ENCODE results near the gene NAV1. TPM values are rescaled to one million over a fixed set of nuclear protein-coding genes. Genes with fewer than 3 reads are reported as not detected.
A peak's percentile ranks its signal among the peaks of the same experiment; 100 is the strongest.

Gene NAV1
- total RNA-seq, 1 experiment from 2014 or later = 17.7 TPM

GRCh38 chr1:201552941-201553351, 14.0 kb downstream of the NAV1 start:
- DNase-seq = peak; percentile 49
- Histone ChIP-seq H3K36me3 (no peaks in the 10 kb centered on the region), H3K9me3 (no peaks in the 10 kb centered on the region), H3K27me3 (no peaks in the 10 kb centered on the region), H3K4me3 (no peak overlapping the region)

GRCh38 chr1:201553496-201554189, 14.7 kb downstream of the NAV1 start:
- no peak overlapping the region for H3K4me3 ChIP-seq
- H3K36me3 ChIP-seq = no peaks in the 10 kb centered on the region
- no peaks in the 10 kb centered on the region for H3K9me3 ChIP-seq
- no peak for DNase-seq
- H3K27me3 ChIP-seq = no peaks in the 10 kb centered on the region

- Histone ChIP-seq H3K27me3 (no peaks in the 10 kb centered on the region), H3K9me3 (no peaks in the 10 kb centered on the region), H3K4me3 (no peak overlapping the region), H3K36me3 (no peaks in the 10 kb centered on the region)
- no peak for DNase-seq
These were observed 15.3 kb downstream of the NAV1 start for GRCh38 chr1:201554190-201554600.

GRCh38 chr1:201554789-201555592, 16.1 kb downstream of the NAV1 start:
- no peak overlapping the region for H3K4me3 ChIP-seq
- no peaks in the 10 kb centered on the region for H3K36me3 ChIP-seq
- DNase-seq = no peak
- H3K9me3 ChIP-seq = no peaks in the 10 kb centered on the region
- no peaks in the 10 kb centered on the region for H3K27me3 ChIP-seq

- Histone ChIP-seq H3K27me3 (no peaks in the 10 kb centered on the region), H3K36me3 (no peaks in the 10 kb centered on the region), H3K4me3 (no peak overlapping the region), H3K9me3 (no peaks in the 10 kb centered on the region)
- no peak for DNase-seq
These were observed 16.6 kb downstream of the NAV1 start for GRCh38 chr1:201555593-201555945.

DNA sequence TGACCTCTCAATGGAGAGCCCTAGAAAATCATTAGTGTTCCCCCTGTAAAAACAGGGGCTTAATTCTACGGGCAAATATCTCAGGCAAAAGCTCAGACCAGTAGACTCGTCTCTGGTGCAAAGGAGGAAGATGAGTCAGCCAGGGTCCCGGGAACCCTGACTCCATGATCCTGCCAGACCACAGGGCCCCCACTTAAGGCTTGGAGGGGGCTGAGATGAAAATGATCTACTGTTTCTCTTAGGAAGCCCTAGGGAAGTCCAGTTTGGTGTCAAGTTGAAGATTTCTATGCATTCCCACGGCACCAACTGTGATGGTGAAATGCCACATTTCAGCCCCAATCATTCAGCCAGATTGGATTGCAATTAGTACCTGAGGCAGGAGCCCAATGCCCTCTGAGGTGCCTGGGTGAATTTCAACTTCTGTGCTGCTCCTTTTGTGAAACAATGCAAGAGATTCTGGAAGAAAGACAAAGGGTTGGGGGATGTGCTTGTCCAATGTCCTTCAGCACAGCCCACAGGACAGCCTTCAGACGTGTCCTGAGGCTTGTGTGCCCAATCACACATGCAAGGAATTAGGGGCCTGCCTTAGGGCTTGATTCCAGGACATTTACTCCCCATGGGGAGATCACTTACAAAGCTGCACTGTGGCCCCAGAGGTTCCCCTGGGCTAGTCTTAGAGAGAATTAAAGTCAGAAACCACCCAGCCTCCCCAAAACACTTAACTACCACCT, 18.1 kb downstream of the NAV1 start:
- DNase-seq = no peak
- H3K4me3 ChIP-seq = no peak overlapping the region
- H3K27me3 ChIP-seq = no peaks in the 10 kb centered on the region
- H3K9me3 ChIP-seq = no peaks in the 10 kb centered on the region
- no peaks in the 10 kb centered on the region for H3K36me3 ChIP-seq

GRCh38 chr1:201557572-201557958, 18.6 kb downstream of the NAV1 start:
- Histone ChIP-seq H3K36me3 (no peaks in the 10 kb centered on the region), H3K4me3 (no peak overlapping the region), H3K9me3 (no peaks in the 10 kb centered on the region), H3K27me3 (no peaks in the 10 kb centered on the region)
- DNase-seq = no peak

- Histone ChIP-seq H3K4me3 (no peak overlapping the region), H3K27me3 (no peaks in the 10 kb centered on the region), H3K36me3 (no peaks in the 10 kb centered on the region), H3K9me3 (no peaks in the 10 kb centered on the region)
- DNase-seq = peak; percentile 82
These were observed 20.8 kb downstream of the NAV1 start for GRCh38 chr1:201559679-201560162.

DNA sequence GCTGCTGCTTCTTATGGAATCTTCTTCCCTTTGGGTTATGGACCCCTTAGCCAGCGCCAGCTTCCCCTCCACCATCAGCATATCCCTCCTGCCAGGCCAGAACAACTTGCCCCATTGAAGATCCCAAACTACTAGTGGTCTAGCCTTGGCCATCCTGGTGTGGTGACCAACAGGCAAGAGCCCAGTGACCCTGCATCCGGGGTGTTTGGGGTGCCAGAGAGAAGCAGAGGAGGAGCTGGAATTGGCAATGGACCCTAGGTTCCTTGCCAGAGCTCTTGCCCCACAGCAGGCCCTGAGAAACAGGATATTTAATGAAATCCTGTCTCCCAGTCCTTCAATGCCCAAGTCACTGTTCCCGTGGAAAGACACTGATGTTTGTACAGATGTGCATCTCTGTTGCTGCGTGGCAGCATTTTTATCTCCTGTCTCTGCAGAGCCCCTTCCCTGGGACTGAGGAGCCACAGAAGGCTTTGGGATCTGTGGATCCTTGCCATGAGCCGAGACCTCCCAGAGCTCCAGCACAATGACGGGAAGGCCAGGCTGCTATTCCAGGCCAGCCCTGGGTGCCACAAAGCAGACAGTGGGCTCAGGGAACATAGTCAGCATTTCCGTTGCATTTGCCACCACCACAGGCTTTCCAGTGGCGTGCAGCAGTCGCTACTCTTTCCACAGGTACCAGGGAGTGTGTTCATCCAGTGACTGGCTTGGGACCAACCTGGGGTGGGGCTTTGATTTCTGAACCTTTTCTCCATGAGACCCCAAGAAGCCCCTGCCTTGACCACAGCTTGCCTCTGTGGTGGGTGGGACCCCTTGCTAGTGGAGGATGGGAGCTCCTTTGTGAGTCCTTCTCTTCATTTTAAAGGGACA, 21.6 kb downstream of the NAV1 start:
- H3K36me3 ChIP-seq = no peaks in the 10 kb centered on the region
- no peak for DNase-seq
- H3K27me3 ChIP-seq = no peaks in the 10 kb centered on the region
- no peaks in the 10 kb centered on the region for H3K9me3 ChIP-seq
- H3K4me3 ChIP-seq = no peak overlapping the region

DNA sequence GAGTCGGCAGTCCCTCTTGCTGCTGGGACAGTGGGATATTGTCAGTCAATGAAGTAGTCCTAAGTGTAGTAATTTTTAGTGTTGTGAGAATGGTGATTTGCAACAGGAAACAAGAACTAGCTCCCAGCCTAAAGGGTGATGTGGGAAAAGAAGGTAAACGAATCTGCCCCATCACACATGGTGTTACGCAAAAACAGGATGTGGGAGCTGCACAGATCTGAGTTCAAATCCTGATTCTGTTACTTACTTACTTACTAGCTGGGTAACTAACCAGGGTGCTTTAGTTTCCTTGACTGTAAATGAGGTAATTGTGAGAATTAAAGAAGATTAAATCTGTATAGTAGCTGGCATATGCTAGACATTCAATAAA, 22.3 kb downstream of the NAV1 start:
- H3K27me3 ChIP-seq = no peaks in the 10 kb centered on the region
- no peak overlapping the region for H3K4me3 ChIP-seq
- no peaks in the 10 kb centered on the region; the same call in 1 of the 2 replicates for H3K36me3 ChIP-seq
- DNase-seq = no peak
- H3K9me3 ChIP-seq = no peaks in the 10 kb centered on the region

- H3K27me3 ChIP-seq = no peaks in the 10 kb centered on the region
- DNase-seq = peak; percentile 50
- H3K9me3 ChIP-seq = no peaks in the 10 kb centered on the region
- no peaks in the 10 kb centered on the region; the same call in 1 of the 2 replicates for H3K36me3 ChIP-seq
- H3K4me3 ChIP-seq = no peak overlapping the region
These were observed 22.7 kb downstream of the NAV1 start for GRCh38 chr1:201561601-201562000.

DNA sequence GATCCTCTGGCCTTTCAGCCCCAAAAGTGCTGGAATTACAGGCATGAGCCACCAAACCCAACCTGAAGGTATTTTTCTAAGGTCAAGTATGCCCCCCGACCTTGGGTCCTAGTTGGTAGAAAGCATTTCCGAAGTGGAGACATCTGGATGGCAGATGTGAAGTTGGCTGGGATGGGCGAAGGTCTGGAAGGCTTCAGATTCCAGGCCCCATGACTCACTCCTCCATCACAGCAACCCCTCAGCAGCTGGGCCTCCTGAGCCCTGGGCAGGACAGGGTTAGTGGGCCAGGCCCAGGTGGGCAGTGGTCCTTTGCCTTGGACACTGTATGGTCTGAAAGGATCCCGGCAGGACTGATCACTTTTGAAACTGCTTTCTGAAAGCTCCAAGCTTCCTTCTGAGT, 23.3 kb downstream of the NAV1 start:
- H3K27me3 ChIP-seq = no peaks in the 10 kb centered on the region
- peak; percentile 96 for DNase-seq
- no peaks in the 10 kb centered on the region; the same call in 1 of the 2 replicates for H3K36me3 ChIP-seq
- H3K9me3 ChIP-seq = no peaks in the 10 kb centered on the region
- H3K4me3 ChIP-seq = no peak overlapping the region

DNA sequence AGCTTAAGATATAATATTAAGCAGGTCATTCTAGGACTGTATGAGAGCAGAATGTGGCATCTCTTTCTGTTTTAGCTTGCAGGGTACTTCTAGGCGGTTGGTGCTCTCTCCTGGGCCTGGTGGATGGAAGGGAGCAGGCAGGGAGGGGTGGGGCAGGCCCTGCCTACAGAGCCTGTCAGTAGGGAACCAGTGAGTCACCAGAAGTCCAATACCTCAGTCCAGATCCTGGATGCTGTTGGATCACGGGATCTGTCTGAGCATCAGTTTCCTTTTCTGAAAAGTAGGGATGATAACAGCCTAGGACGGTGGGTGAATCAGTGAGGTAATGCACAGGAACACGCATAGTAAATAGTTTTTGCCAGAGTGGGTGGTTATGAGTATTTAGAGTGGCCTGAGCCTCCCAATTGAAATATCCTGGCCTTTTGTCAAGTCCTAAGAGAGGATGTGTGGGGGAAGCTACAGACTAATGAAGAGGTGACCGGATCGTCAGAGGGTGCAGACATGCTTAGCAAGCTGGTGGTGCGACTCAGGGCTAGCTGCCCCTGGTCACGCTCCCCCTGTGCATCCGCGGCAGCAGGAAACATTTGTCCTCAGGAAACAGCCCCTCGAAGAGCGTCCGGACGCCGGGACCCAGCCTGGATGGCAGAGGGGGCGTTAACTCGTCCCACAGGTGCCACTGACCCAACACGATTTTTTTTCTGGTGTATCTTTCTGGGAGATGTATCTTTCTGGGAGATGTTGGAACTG, 23.9 kb downstream of the NAV1 start:
- Histone ChIP-seq H3K9me3 (no peaks in the 10 kb centered on the region), H3K4me3 (peak overlapping the region; percentile 28), H3K27me3 (no peaks in the 10 kb centered on the region), H3K36me3 (no peaks in the 10 kb centered on the region; the same call in 1 of the 2 replicates)
- DNase-seq = peak; percentile 94

DNA sequence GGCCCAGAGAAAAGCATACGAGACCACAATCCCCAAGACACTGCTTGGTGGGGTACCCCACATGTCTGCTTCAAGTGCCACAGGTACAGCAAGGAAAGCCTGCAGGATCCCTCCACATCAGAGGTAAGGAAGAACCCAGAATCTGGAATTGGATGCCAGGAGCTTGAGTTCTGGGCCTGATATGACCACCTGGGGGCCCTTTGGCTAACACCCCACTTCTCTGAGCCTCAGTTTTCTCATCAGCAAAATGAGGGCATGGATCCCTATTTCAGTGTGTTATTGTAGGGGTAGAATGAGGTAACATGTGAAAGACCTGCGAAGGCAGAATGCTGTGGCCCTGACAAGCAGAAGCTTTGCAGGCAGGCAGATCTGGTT, 24.5 kb downstream of the NAV1 start:
- no peak for DNase-seq
- Histone ChIP-seq H3K36me3 (no peaks in the 10 kb centered on the region; the same call in 1 of the 2 replicates), H3K9me3 (no peaks in the 10 kb centered on the region), H3K4me3 (peak overlapping the region; percentile 28), H3K27me3 (no peaks in the 10 kb centered on the region)

DNA sequence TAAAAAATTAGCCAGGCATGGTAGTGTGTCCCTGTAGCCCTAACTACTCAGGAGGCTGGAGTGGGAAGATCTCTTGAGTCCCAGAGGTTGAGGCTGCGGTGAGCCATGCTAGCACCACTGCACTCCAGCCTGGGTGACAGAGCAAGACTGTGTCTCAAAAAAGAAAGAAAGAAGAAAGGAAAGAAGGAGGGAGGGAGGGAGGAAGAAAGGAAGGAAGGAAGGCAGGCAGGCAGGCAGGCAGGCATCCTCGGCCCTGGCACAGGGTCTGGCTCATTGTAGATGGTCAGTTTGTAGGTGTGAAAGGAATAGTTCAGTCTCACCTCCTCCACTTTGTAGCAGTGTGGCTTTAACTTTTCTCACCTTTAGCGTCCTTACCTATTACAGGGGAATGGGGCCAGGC, 25.0 kb downstream of the NAV1 start:
- peak overlapping the region; percentile 28 for H3K4me3 ChIP-seq

More for the DNA sequence above, 25.0 kb downstream of the NAV1 start:
- Histone ChIP-seq H3K9me3 (no peaks in the 10 kb centered on the region), H3K27me3 (no peaks in the 10 kb centered on the region), H3K36me3 (no peaks in the 10 kb centered on the region; the same call in 1 of the 2 replicates)
- no peak for DNase-seq

All from MG63 (cell line).